AG10803 (cell line): ENCODE results near the gene PHF12.

Experiments
- DNase-seq: peaks from one replicate; pipeline ENCODE4 v3.0.0; 2010; ENCODE audit warnings: low read depth
- H3K4me3 ChIP-seq: 2 replicates; pipeline ENCODE4 v1.5.1; 2011; ENCODE audit warnings: mild to moderate bottlenecking, low read length, control low read depth
- TF ChIP-seq, protein P1 (sequence below): conservative IDR thresholded peaks from 2 replicates; pipeline ENCODE4 v1.5.1; 2011; ENCODE audit warnings: mild to moderate bottlenecking, low read length, control low read depth, inconsistent platforms

PHF12 gene

DNA sequence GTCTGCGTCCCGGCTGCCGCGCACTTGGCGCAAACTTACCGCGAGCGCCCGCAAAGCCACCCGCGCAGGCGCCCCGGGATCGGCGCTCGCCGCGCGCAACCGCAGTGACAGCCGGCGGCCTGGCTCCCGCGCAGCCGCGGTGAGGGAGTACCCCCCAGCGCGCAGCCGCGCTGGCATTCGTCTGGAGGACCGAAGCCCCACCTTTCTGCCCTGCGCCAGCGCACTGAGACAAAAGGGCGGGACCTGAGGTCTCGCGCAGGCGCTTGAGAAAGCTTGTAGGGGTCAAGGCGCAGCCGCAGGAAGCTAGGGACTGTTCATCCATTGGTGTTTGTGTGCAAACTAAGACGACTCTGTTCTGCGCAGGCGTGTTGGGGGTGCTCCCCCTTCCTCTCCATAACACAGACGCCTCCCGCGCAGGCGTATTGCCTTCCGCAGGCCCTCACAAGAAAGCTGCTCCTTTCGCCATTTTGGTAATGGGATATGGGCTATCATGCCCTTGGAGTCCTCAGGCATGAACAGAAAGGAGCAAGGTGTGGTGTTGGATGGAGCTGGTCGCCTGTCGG, at the start of gene PHF12:
TSS of gene PHF12 (minus strand) at position 91 of the 563 bp plus-strand sequence. CDS start 558 bp downstream, outside the sequence.
- peak; percentile 100 for DNase-seq
- H3K4me3 ChIP-seq: peak within 1 kb of the TSS; percentile 94
- TF ChIP-seq, protein P1, sequence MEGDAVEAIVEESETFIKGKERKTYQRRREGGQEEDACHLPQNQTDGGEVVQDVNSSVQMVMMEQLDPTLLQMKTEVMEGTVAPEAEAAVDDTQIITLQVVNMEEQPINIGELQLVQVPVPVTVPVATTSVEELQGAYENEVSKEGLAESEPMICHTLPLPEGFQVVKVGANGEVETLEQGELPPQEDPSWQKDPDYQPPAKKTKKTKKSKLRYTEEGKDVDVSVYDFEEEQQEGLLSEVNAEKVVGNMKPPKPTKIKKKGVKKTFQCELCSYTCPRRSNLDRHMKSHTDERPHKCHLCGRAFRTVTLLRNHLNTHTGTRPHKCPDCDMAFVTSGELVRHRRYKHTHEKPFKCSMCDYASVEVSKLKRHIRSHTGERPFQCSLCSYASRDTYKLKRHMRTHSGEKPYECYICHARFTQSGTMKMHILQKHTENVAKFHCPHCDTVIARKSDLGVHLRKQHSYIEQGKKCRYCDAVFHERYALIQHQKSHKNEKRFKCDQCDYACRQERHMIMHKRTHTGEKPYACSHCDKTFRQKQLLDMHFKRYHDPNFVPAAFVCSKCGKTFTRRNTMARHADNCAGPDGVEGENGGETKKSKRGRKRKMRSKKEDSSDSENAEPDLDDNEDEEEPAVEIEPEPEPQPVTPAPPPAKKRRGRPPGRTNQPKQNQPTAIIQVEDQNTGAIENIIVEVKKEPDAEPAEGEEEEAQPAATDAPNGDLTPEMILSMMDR: no peak

DNA sequence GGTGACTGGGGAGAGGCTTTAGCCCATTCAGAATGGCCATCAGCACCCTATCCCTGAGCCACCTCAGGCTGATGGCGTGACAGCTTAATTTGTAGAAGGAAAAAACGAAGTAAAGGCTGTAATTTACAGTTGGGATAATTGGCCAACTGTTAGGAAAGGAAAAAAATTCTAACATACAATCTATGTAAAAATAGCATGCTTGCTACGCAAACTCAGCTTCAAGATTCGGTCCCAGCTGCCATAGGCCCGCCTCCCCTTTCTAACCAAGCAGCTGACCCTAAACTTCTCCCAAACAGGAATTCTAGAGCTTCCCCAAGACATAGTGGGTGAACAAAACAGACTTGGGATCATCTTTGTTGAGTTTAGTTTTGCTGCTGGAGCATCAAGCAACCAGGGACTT, 49.7 kb upstream of the PHF12 start:
- no peak for DNase-seq
- TF ChIP-seq, protein P1: no peak
- H3K4me3 ChIP-seq: no peak overlapping the region

DNA sequence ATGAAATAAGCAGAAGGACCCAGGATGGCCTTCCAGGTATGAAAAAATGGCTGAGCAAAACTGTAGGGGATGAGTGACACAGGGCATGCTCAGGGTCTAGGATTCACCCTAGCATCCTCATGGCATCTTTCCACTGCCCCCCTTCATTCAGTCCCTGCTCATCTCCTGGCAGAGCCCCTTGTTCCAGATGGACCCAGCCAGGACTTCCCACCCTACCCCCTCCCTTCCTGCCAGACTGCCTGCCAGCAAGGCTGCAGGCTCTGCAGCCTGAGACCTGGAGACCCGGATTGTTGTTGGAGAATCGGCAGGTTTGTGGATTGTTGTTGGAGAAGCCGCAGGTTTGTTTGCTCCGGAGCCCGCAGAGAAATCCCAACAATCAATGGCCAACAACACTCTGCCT, 47.9 kb upstream of the PHF12 start:
- no peak for DNase-seq
- TF ChIP-seq, protein P1: no peak
- no peak overlapping the region for H3K4me3 ChIP-seq

DNA sequence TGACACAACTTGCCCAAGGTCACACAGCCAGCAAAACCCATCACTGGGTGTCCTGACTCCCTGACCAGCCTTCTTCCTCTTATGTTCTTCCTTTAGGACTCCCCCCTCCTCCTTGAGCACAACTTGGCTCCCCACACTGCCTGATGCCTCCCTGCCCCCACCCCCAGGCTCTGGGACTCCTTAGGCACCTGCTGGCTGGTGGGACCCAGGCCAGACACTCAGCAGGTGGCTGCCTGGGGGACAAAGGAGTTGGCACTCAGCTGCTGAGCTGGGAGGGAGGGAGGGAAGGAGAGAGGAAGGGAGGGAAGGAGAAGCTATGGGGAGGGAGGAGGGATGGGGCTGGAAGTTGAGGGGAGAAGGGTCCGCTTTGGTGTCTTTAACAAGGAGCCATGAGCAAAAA, 46.5 kb upstream of the PHF12 start:
- TF ChIP-seq, protein P1: no peak
- no peak overlapping the region for H3K4me3 ChIP-seq
- DNase-seq: no peak

DNA sequence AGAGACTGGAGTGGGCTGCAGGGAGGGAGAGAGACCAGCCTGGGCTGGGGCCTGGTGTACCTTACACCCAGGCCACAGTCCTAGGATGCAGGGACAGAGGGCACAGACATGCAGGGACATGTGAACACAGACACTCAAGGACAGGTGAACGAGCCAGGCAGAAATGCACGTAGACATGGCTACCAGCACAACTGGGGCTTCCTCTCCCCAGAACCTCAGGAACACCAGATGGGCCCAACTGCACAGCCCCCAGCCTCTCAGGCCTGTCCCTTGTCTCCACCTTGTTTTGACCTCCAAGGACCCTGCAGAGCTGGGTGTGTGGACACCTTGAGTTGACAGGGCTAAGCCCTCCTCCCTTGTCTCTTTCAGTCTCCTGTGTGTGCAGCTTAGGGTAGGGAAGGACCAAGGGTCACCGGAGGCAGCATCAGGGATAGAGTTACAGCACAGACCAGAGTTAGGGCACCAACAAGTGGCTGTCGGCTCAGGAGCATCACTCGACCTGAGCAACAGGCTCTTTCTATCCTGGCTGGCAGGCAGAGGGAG, 45.3 kb upstream of the PHF12 start:
- TF ChIP-seq, protein P1: no peak
- no peak overlapping the region for H3K4me3 ChIP-seq
- DNase-seq: no peak

DNA sequence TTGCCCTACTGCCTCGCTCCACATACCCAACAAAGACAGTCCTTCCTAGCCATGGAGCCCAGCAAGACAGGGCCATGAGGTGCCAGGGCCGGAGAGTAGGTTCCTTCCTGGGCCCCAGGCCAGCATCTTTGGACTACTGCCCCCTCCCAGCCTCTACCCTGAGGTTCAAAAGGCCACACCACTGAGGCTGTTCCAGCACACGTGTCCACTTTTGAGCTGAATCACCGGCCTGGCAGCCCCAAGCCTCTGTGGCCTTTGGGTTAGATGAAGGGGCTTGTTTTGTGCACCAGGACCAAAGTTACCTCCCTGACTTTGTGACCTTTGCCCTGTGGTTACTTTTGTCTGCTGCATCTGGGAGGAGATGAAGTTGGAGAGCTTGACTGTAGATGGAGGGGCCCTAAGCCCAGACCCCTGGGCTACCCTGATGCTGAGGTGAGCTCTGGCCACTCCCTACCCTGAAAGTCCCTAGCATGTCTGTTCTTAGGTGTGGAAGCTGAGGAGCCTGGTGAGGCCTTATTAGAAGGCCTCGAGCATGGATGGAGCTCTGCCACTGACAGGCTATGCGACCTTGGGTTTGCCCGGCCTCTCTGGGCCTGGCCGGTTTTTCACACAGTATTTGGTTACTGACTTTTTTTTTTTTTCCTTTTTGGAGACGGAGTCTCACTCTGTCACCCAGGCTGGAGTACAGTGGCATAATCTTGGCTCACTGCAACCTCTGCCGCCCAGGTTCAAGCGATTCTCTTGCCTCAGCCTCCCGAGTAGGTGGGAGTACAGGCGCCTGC, 42.5 kb upstream of the PHF12 start:
- no peak overlapping the region for H3K4me3 ChIP-seq

More for the DNA sequence above, 42.5 kb upstream of the PHF12 start:
- TF ChIP-seq, protein P1: no peak
- no peak for DNase-seq
